Peyer's patch (tissue), 4 donors: ENCODE results near the gene SCGB2B2.

ENCODE experiments used
- CTCF ChIP-seq, 6 experiments: fragments of 450-650 bp in 4 of 6; fragments of 200-600 bp in 2 of 6; sonication (generic) in 1 of 6; IDR thresholded peaks; one replicate each; pipeline ENCODE4 v1.5.1; 2017 to 2019; ENCODE audit warnings: antibody characterized with exemption in 6 of 6, mild to moderate bottlenecking in 3 of 6, moderate library complexity in 1 of 6
- POLR2A ChIP-seq, 2 donors: fragments of 450-650 bp; IDR thresholded peaks; one replicate each; pipeline ENCODE4 v1.5.1; 2017; ENCODE audit warnings: antibody characterized with exemption in 2 of 2, mild to moderate bottlenecking in 2 of 2, moderate library complexity in 2 of 2

- TF ChIP-seq CTCF (IDR thresholded peaks at IDR 0.05) (no peak), POLR2A (IDR thresholded peaks at IDR 0.05) (no peak)
These were observed 25.2 kb downstream of the SCGB2B2 start for GRCh38 chr19:34651747-34652146.
